Ovary (tissue), 3 donors: ENCODE measurements around the gene MINDY4B.

ENCODE experiments used
- CTCF ChIP-seq, 3 donors: fragments of 450-650 bp in 2 of 3; fragments of 200-600 bp in 1 of 3; IDR thresholded peaks; one replicate each; pipeline versions ENCODE4 v1.5.1 to v1.8.0; 2016 to 2022; ENCODE audit warnings: antibody characterized with exemption in 3 of 3, mild to moderate bottlenecking in 1 of 3
- EP300 ChIP-seq: sonication (generic); formaldehyde crosslinking; IDR thresholded peaks from one replicate; pipeline ENCODE4 v1.6.1; 2017; ENCODE audit warnings: antibody characterized with exemption
- POLR2A ChIP-seq: fragments of 450-650 bp; IDR thresholded peaks from one replicate; pipeline ENCODE4 v1.6.1; 2017; ENCODE audit warnings: antibody characterized with exemption, mild to moderate bottlenecking, moderate library complexity
- donor health status: DM: no; HTN: no; CAD: no.

GRCh38 chr3:150822636-150823035 is 82.6 kb downstream of the MINDY4B start:
- no peak for TF ChIP-seq CTCF (IDR thresholded peaks at IDR 0.05)
- TF ChIP-seq EP300, result no peak
- TF ChIP-seq POLR2A, result no peak
